GM12801 (cell line): Measurements from ENCODE around the gene TRAPPC2.

Experiments used
- TF ChIP-seq, protein P1 (sequence below): IDR thresholded peaks from one replicate; pipeline ENCODE4 v1.5.1; 2011; ENCODE audit warnings: control low read depth; ENCODE audit not compliant: insufficient read length; ENCODE audit errors: extremely low read depth

TRAPPC2 gene

DNA sequence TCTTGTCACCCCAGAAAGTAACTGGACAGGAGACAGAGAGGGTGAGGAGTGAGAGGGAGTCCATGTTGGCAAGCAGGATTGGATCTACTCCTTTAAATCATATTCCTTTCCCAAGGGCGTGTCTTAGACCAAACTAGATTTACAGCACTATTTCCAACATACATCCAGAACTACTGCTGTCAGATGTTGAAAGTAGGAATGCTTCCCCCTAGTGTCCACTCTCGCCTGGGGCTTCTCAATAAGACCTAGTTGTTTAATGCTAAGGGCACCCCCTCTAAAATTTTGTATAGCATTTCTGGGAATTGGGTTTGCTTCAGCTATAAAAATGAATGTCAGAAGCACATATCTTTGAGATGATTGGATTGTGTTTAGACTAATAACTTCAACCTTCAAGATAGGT, 13.4 kb upstream of the TRAPPC2 start:
- TF ChIP-seq, protein P1, sequence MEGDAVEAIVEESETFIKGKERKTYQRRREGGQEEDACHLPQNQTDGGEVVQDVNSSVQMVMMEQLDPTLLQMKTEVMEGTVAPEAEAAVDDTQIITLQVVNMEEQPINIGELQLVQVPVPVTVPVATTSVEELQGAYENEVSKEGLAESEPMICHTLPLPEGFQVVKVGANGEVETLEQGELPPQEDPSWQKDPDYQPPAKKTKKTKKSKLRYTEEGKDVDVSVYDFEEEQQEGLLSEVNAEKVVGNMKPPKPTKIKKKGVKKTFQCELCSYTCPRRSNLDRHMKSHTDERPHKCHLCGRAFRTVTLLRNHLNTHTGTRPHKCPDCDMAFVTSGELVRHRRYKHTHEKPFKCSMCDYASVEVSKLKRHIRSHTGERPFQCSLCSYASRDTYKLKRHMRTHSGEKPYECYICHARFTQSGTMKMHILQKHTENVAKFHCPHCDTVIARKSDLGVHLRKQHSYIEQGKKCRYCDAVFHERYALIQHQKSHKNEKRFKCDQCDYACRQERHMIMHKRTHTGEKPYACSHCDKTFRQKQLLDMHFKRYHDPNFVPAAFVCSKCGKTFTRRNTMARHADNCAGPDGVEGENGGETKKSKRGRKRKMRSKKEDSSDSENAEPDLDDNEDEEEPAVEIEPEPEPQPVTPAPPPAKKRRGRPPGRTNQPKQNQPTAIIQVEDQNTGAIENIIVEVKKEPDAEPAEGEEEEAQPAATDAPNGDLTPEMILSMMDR, result no peak

DNA sequence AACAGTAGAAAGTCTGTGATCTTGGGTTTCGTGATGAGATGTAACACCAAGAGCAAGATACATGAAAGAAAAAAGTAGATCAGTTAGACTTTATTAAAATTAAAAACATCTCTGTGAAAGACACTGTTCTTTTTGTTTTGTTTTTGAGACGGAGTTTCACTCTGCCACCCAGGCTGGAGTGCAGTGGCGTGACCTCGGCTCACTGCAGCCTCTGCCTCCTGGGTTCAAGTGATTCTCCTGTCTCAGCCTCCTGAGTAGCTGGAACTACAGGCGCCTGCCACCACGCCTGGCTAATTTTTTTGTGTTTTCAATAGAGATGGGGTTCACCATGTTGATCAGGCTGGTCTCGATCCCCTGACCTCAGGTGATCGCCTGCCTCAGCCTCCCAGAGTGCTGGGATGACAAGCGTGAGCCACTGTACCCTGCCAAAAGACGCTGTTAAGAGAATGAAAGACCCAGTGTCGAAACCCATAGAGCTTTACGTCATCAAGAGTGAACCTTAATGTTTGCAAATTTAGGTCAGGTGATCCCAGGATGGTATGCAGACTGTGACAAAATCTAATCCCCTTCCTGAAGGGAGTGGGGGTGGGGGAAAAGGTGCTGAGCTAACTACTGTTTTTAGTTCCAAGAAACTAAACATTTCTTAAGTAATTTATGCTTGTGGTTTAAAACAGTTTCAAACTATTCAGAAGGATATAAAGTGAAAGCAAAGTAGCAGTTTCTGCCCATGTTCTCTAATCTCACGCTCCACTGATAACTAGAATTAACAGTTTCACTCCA, 8.2 kb upstream of the TRAPPC2 start:
- TF ChIP-seq, protein P1, result no peak

DNA sequence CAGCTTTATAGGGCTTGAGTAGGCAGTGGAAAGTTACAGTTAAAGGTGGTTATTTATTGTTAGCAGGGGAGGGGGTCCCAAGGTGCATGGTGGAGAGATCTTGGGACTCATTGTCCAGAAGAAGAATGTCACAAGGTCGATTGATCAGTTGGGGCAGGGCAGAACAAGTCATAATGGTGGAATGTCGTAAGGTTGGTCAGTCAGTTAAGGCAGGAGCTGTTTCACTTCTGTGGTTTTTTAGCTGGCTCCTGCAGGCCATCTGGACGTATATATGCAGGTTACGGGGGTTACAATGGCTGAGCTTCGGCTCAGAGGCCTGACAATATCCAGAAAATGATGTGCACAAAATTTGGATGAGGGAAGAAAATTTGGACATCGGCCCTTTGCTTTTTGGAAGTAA, 7.3 kb upstream of the TRAPPC2 start:
- TF ChIP-seq, protein P1, result no peak

DNA sequence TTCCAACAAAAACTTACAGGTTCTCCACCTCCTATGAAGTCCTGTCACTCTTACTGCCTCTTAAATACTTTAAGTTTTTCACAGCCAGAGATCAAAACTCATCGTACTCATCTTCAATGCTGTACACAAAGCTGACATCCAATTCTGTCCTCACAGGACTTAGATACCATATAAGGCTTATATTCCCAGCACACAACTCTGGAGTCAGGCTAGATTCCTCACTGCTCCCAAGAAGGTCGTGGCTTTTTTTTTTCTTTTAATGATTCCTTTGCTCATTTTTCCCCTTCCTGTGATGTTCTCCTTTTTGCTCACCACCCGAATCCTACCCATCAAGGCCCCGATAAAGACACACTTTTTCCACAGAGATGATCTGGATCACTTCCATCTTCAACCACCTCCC, 914 bp downstream of the TRAPPC2 start:
- TF ChIP-seq, protein P1, result no peak

DNA sequence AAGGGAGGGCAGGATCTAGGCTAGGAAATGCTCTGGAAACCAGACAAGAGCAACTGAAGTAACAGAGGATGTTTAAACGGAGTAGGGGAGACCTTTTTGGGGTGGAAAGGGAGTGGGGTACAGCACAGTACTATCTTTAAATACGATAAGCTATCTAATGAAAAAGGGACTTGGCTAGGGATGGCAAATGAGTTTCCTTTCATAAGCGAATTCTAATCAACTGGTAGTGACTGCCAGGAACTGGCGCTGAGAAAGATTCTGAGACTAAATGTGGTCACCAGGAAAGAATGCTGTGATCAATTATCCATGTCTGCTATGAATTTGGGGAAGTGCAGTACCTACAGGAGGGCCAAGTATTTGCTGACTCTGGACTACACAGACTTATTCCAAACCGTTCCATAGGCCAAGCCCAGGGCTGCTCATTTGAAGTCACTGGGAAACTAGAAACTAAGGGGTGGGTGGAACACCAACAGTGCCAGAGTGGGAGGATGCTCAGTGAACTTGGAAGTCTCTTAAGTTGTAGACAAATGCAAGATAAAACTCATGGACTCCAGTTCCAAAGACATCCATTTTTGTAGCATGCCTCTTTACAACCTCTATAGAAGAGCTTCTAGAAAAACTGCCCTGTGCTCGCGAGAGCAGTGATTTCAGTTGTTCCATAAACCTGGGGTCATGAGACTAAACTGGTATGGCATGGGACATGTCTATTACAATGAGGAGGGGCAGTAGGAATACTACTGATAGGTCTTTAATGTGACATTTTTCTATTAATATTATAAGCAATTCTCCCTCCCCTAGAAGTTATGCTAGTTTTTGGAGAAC, 2.0 kb downstream of the TRAPPC2 start:
- TF ChIP-seq, protein P1, result no peak

DNA sequence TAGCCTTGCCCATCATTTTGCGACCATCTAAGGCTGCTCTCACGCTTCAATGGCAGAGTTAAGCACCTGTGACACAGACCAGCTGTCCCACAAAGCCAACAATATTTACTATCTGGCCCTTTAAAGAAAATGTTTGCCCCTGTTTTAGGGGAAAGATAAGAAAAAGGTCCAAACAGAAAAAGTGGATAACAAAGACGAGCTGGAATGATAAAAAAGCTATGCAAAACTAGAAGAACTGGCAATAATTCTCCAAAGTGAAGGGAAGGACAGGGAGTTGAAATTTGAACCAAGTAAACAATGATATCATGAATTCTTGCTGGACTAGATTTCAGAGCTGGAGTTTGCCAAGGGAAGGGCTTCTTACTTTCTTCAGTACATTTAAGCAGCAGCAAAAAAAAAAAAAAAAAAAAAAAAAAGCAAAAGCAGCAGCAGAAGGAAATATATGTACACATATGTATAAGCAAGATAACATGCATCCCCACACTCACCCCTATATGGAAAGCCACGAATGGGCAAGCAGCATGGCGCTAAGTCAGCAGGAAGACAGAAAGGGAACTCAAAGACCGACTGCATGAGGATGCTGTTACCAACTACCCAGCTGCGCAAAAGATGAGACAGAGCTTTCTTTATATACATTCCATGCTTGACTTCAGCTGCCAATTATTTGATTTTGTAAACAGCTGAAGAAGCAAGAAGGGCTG, 12.5 kb downstream of the TRAPPC2 start:
- TF ChIP-seq, protein P1, result no peak

DNA sequence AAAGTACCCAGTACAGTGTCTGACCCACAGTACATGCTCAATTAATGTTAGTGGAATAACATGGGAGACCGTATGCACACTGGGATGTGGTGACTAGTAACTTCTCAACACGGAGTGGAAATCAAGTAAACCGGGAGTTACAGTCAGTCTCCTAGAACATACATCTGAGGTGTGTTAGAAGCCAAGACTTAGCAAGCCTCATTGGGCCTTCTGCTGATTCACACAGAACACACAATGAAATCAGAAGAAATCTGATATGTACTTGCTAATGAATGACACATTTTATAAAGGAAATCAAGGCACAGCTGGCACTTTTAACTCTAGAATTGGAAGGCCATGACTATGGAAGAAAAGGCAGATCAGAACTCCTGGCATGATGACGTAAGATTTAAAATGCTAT, 13.0 kb downstream of the TRAPPC2 start:
- TF ChIP-seq, protein P1, result no peak
